CD4-positive, alpha-beta T cell (primary cell): ENCODE data around the gene TRIM13. TPM values are rescaled to one million over a fixed set of nuclear protein-coding genes. Genes with fewer than 3 reads are reported as not detected.

Experiments
- ATAC-seq: fragments of 200-7000 bp; cut with Tn5 transposase; one replicate; pipeline ENCODE4 v1.10.0; 2022; ENCODE audit warnings: mild to moderate bottlenecking; ENCODE audit not compliant: poor library complexity
- CTCF ChIA-PET: fragments of 350-600 bp; sonication (Branson Sonifier 250); formaldehyde crosslinking; loops from one replicate; lab custom pipeline; 2021; ENCODE audit warnings: antibody characterized with exemption, inconsistent platforms; lab: Charles Lee
- POLR2A ChIA-PET: fragments of 350-600 bp; sonication (Branson Sonifier 250); formaldehyde crosslinking; loops from one replicate; lab custom pipeline; 2021; ENCODE audit warnings: antibody characterized with exemption, inconsistent platforms; lab: Charles Lee
- DNase-seq, 14 experiments: peaks; one replicate each; pipeline ENCODE4 v3.0.0-alpha.2; 2013 to 2020; ENCODE audit warnings: mixed read lengths in 2 of 14
- H3K27ac ChIP-seq, 2 donors: one replicate each; pipeline versions ENCODE4 v1.5.1 to v1.7.0; 2013; ENCODE audit warnings: low read length in 2 of 2, low read depth in 1 of 2, mild to moderate bottlenecking in 1 of 2
- H3K27me3 ChIP-seq, 2 experiments: 1 replicate in 1 of 2; 2 replicates in 1 of 2; pipeline versions ENCODE4 v1.6.1 to v1.7.0; 2013; ENCODE audit warnings: low read length in 2 of 2, control low read depth in 1 of 2, mild to moderate bottlenecking in 1 of 2, moderate library complexity in 1 of 2; ENCODE audit not compliant: insufficient read depth in 2 of 2, control insufficient read depth in 1 of 2
- H3K36me3 ChIP-seq: one replicate; pipeline ENCODE4 v1.6.1; 2013; ENCODE audit warnings: low read length, control low read depth; ENCODE audit not compliant: insufficient read depth
- H3K4me1 ChIP-seq: one replicate; pipeline ENCODE4 v1.6.1; 2013; ENCODE audit warnings: low read length, control low read depth; ENCODE audit not compliant: insufficient read depth
- H3K4me3 ChIP-seq: one replicate; pipeline ENCODE4 v1.5.1; 2013; ENCODE audit warnings: mild to moderate bottlenecking, low read length, moderate library complexity
- H3K9me3 ChIP-seq, 2 experiments: 1 replicate in 1 of 2; 2 replicates in 1 of 2; pipeline versions ENCODE4 v1.6.1 to v1.7.0; 2013; ENCODE audit warnings: low read length in 2 of 2, mild to moderate bottlenecking in 2 of 2, control low read depth in 1 of 2, moderate library complexity in 1 of 2; ENCODE audit not compliant: control insufficient read depth in 1 of 2, insufficient read depth in 1 of 2
- H3K27ac Mint-ChIP-seq: one replicate; pipeline ENCODE4 v1.8.0; 2020; ENCODE audit warnings: mixed read lengths
- H3K27me3 Mint-ChIP-seq: one replicate; pipeline ENCODE4 v1.8.0; 2021; ENCODE audit warnings: mixed read lengths
- H3K36me3 Mint-ChIP-seq: one replicate; pipeline ENCODE4 v1.8.0; 2021; ENCODE audit warnings: low read depth, mixed read lengths
- H3K4me1 Mint-ChIP-seq: one replicate; pipeline ENCODE4 v1.8.0; 2021; ENCODE audit warnings: low read depth, mixed read lengths
- H3K4me3 Mint-ChIP-seq: one replicate; pipeline ENCODE4 v1.8.0; 2020; ENCODE audit warnings: mild to moderate bottlenecking, mixed read lengths
- H3K9me3 Mint-ChIP-seq: one replicate; pipeline ENCODE4 v1.8.0; 2020; ENCODE audit warnings: mixed read lengths
- CTCF ChIP-seq: fragments of 200-600 bp; IDR thresholded peaks from one replicate; pipeline ENCODE4 v1.8.0; 2022; ENCODE audit warnings: antibody characterized with exemption, mild to moderate bottlenecking
- intact Hi-C, 2 experiments: fragments of 100-400 bp; cut with DNase I in 1 of 2; cut with micrococcal nuclease in 1 of 2; formaldehyde crosslinking; loops; one replicate each; pipeline versions ENCODE4 v1.15.1 to v1.9.0; 2023 to 2025; cut with DNase I, micrococcal nuclease
- total RNA-seq, 174 experiments: library from RNA in 2 of 174; stranded (reverse) in 2 of 174; gene quantifications; one replicate each; pipeline ENCODE4 v1.2.3 and lab custom pipeline; 2021 to 2026

TRIM13 gene
- total RNA-seq, 2 experiments from 2014 or later: 32.5 to 32.9 TPM

- H3K36me3 ChIP-seq: no peaks in the 10 kb centered on the region
- H3K4me1 Mint-ChIP-seq: peaks cover 4% of the 10 kb centered on the region
- CTCF ChIA-PET: interaction anchor here (0.7 to 3.8 kb wide), 10 partner anchors 8 to 984 kb away, joined by 3 to 22 read pairs (median 5); partner anchors contain the start of gene TRIM13
- no peaks in the 10 kb centered on the region for H3K9me3 Mint-ChIP-seq
- DNase-seq: no peak
- no peak for TF ChIP-seq CTCF
- no peak overlapping the region for H3K4me3 Mint-ChIP-seq
- no peak overlapping the region for H3K27ac ChIP-seq
- H3K4me3 ChIP-seq: no peak overlapping the region
- no peak overlapping the region for H3K27ac Mint-ChIP-seq
- POLR2A ChIA-PET: interaction anchor here (1.1 to 1.7 kb wide), 4 partner anchors 149 to 936 kb away, joined by 4 to 10 read pairs (median 8); no protein-coding TSS in a partner anchor
- no peaks in the 10 kb centered on the region for H3K9me3 ChIP-seq
- H3K4me1 ChIP-seq: no peaks in the 10 kb centered on the region
- H3K27me3 Mint-ChIP-seq: no peaks in the 10 kb centered on the region
- H3K27me3 ChIP-seq: no peaks in the 10 kb centered on the region
- intact Hi-C loops: loop anchor here (1.0 to 10.0 kb wide), 8 partner anchors 289 to 1311 kb away; no protein-coding TSS in a partner anchor
- H3K36me3 Mint-ChIP-seq: no peaks in the 10 kb centered on the region
- no peak for ATAC-seq
These were observed 21.0 kb upstream of the TRIM13 start for GRCh38 chr13:49975826-49976225.

- intact Hi-C loops: loop anchor here (1.0 to 10.0 kb wide), 8 partner anchors 288 to 1311 kb away; no protein-coding TSS in a partner anchor
- H3K9me3 Mint-ChIP-seq: no peaks in the 10 kb centered on the region
These were observed 20.3 kb upstream of the TRIM13 start for GRCh38 chr13:49976314-49977258.

More at GRCh38 chr13:49976314-49977258, 20.3 kb upstream of the TRIM13 start:
- ATAC-seq: peak; percentile 90
- H3K27ac ChIP-seq: no peak overlapping the region
- H3K4me3 Mint-ChIP-seq: no peak overlapping the region
- peak; percentile 65 to 91 (median 74) for DNase-seq
- POLR2A ChIA-PET: interaction anchor here (1.1 to 2.2 kb wide), 6 partner anchors 19 to 936 kb away, joined by 4 to 14 read pairs (median 8); partner anchors contain the start of gene TRIM13
- no peaks in the 10 kb centered on the region for H3K27me3 Mint-ChIP-seq
- TF ChIP-seq CTCF: peak; percentile 97
- peaks cover 4% of the 10 kb centered on the region for H3K4me1 Mint-ChIP-seq
- no peak overlapping the region for H3K4me3 ChIP-seq
- H3K27me3 ChIP-seq: no peaks in the 10 kb centered on the region
- H3K27ac Mint-ChIP-seq: no peak overlapping the region
- no peaks in the 10 kb centered on the region for H3K4me1 ChIP-seq
- no peaks in the 10 kb centered on the region for H3K9me3 ChIP-seq
- H3K36me3 Mint-ChIP-seq: no peaks in the 10 kb centered on the region
- CTCF ChIA-PET: interaction anchor here (0.5 to 3.8 kb wide), 24 partner anchors 9 to 1805 kb away, joined by 3 to 22 read pairs (median 4); partner anchors contain the start of gene TRIM13
- H3K36me3 ChIP-seq: no peaks in the 10 kb centered on the region
